Measurements from ENCODE around the gene ZDHHC19.
"Not testable (repeated sequence)": the region's sequence is repeated elsewhere in the genome, so short reads cannot be mapped to it uniquely, and the experiment has no call there.

ZDHHC19 gene

GRCh38 chr3:196175116-196175625, 36.0 kb downstream of the ZDHHC19 start:
- DNase-seq (ENCODE audit: low read depth) = no peak
- TF ChIP-seq CTCF (IDR thresholded peaks at IDR 0.05; ENCODE audit: low read depth, low read length, missing control alignments) = no peak

GRCh38 chr3:196174652-196175051, 36.5 kb downstream of the ZDHHC19 start:
- no peak overlapping the region for H3K4me3 ChIP-seq (ENCODE audit: low read depth, low read length)
- TF ChIP-seq CTCF (IDR thresholded peaks at IDR 0.05; ENCODE audit: low read depth, low read length, missing control alignments) = no peak
- DNase-seq (ENCODE audit: low read depth) = no peak

More at GRCh38 chr3:196175116-196175625, 36.0 kb downstream of the ZDHHC19 start:
- H3K4me3 ChIP-seq (ENCODE audit: low read depth, low read length) = no peak overlapping the region

GRCh38 chr3:196170296-196170695, 40.9 kb downstream of the ZDHHC19 start:
- H3K4me3 ChIP-seq (ENCODE audit: low read depth, low read length); DNase-seq (ENCODE audit: low read depth): not testable (repeated sequence)

GRCh38 chr3:196169836-196170240, 41.4 kb downstream of the ZDHHC19 start:
- no peak overlapping the region for H3K4me3 ChIP-seq (ENCODE audit: low read depth, low read length)
- TF ChIP-seq CTCF (IDR thresholded peaks at IDR 0.05; ENCODE audit: low read depth, low read length, missing control alignments) = no peak
- DNase-seq (ENCODE audit: low read depth) = no peak

- no peak overlapping the region for H3K4me3 ChIP-seq (ENCODE audit: low read depth, low read length)
- DNase-seq (ENCODE audit: low read depth) = no peak
- no peak for TF ChIP-seq CTCF (IDR thresholded peaks at IDR 0.05; ENCODE audit: low read depth, low read length, missing control alignments)
Observed at GRCh38 chr3:196168808-196169391, 42.3 kb downstream of the ZDHHC19 start.

- TF ChIP-seq CTCF (IDR thresholded peaks at IDR 0.05; ENCODE audit: low read depth, low read length, missing control alignments) = no peak
- no peak overlapping the region for H3K4me3 ChIP-seq (ENCODE audit: low read depth, low read length)
- DNase-seq (ENCODE audit: low read depth) = no peak
Observed at GRCh38 chr3:196166741-196167140, 44.5 kb downstream of the ZDHHC19 start.

GRCh38 chr3:196165850-196166249, 45.4 kb downstream of the ZDHHC19 start:
- H3K4me3 ChIP-seq (ENCODE audit: low read depth, low read length) = no peak overlapping the region
- no peak for TF ChIP-seq CTCF (IDR thresholded peaks at IDR 0.05; ENCODE audit: low read depth, low read length, missing control alignments)
- DNase-seq (ENCODE audit: low read depth) = no peak

GRCh38 chr3:196165006-196165575, 46.1 kb downstream of the ZDHHC19 start:
- H3K4me3 ChIP-seq (ENCODE audit: low read depth, low read length); DNase-seq (ENCODE audit: low read depth): not testable (repeated sequence)
